ENCODE measurements around the gene IKZF4.
A peak's percentile ranks its signal among the peaks of the same experiment; 100 is the strongest.

GRCh38 chr12:56029666-56030293 is 8.9 kb downstream of the IKZF4 start:
- TF ChIP-seq CTCF (conservative IDR thresholded peaks at IDR 0.05; ENCODE audit: low read depth, low read length) (peak; percentile 85), EZH2 (IDR thresholded peaks at IDR 0.05; ENCODE audit: low read length, unreplicated experiment) (no peak), EZH2phosphoT487 (IDR thresholded peaks at IDR 0.05; ENCODE audit: borderline replicate concordance, low read length) (no peak)

Data from PC-3 (cell line).